ENCODE measurements around the gene PLSCR4.
A peak's percentile ranks its signal among the peaks of the same experiment; 100 is the strongest.
"Not testable (repeated sequence)": the region's sequence is repeated elsewhere in the genome, so short reads cannot be mapped to it uniquely, and the experiment has no call there.

PLSCR4 gene

DNA sequence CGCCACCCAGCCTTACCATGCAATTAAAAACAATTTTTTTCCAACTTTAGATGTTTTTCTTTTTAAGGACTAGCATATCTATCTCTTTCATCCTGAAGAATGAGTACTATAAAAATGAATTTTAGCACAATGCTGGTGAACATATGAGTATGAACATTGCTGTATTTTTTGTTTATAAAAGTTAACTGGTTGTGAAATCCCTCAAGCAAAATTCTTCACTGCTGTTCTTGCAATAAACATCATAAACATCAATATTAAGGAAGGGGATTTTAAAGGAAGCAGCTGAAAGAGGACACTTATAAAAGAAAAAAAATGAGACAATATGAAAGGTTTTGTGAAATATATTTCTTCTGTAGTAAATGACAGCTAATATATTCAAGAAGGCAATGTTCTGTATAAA, 3.0 kb downstream of the PLSCR4 start:
- DNase-seq (ENCODE audit: low spot score), result no peak

GRCh38 chr3:146246526-146246925, 4.4 kb downstream of the PLSCR4 start:
- DNase-seq (ENCODE audit: low spot score), result no peak

DNA sequence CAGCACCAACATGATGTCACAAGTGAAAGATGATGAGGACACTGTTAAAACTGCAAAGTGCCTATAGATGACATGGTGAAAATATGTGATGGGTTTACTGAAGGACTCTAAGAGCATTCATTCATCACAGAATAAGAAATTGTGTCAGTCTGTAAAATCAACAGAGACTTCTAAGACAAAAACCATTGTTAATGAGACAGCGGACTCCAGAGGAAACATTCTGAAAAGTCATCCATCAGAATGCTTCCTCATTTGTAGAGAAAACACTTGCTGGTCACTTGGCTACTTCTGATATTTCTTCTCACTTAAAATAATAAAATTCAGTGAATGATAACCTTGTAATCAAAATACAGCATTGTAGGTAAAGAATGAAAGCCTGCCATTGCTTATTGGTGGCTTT, 7.3 kb downstream of the PLSCR4 start:
- DNase-seq (ENCODE audit: low spot score), result no peak

DNA sequence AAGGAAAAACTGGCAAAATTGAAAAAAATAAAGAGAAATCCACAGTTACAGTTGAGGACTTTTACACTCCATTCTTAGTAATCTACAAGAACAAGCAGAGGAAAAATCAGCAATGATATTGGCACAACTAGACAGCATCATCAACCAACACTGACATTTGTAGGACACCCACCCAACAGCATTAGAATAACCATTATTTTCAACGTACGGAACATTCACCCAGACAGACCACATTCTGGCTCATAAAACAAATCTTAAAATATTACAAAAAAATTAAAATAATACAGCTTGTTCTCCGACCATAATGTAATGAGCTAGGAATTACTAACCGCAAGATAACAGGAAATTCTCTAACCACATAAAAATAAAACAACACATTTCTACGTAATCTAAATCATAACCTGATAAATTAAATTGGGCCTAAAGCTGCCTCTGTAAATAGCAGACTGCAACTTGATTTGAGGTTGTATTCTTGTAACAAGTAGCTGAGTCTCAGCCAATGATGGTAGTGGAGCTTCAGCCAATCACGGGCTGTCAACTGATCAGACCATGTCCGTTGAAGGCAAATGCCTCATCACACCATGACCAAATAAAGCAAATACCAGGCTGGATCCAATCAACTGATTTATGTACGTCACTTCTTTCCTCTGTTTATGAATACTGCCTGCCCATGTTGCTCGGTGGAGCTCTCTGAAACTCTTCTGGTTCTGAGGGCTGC, 9.2 kb downstream of the PLSCR4 start:
- peak; percentile 58 for DNase-seq (ENCODE audit: low spot score)

GRCh38 chr3:146233487-146233886, 17.4 kb downstream of the PLSCR4 start:
- no peak for DNase-seq (ENCODE audit: low spot score)

DNA sequence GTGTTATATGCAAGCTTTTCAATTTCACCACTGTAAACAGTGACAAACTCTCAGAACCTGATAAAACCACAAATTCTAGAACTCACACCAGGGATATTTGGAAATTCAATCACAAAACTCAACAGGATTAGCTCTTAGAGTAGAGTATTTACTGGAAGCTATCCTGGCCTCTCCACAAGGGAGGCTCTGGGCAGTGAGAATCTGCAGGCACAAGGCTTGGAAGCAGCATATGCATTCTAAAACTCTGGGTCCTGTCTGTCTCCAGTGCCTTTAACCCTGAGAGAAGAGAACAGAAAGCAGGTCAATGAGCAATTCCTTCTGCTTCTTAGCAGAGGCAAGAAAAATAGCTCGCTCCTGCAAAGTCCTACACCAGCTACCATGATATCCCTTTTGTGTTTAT, 23.4 kb downstream of the PLSCR4 start:
- no peak for DNase-seq (ENCODE audit: low spot score)

GRCh38 chr3:146226881-146227280, 24.0 kb downstream of the PLSCR4 start:
- no peak for DNase-seq (ENCODE audit: low spot score)

- not testable (repeated sequence) for DNase-seq (ENCODE audit: low spot score)
These were observed 25.4 kb downstream of the PLSCR4 start for GRCh38 chr3:146225458-146225857.

DNA sequence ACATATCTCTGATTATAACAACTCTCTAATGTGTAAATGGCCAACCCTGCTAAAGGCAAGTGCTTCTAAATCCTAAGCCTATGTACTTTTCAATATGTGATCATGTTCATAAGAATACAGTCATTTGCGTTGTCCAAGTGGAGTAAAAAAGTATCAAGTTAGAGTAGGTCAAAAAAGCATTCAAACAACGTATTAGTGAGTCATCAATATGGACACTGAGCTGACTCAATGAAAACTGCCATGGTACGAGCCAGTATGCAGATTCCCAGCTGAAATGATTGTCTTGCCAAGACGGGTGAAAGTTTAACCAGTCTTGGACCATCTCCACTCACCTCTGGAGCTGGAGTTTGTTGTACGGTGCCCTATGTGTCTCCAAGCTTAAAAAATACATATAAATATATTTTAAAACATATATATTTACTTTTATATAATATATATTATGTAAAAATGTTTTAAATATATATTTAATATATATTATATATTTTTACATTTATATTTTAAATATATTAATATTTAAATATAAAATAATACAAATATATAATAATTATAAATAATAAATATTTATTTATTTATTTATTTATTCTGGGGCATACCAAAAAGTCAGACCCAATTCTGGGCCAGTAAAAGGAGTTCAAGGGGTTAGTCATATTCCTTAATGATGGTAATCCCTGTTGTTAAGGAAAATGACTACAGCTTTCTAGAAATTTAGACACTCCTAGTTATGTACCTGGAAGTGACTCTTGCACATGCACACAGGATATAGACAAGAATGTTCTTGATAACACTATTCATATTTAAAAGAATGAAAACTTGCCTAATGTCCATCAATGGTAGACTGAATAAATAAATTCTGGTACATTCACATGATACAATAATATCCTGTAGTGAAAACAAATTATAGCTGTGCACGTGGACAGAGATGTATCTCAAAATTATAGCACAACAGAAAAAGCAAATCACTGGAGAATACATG, 27.2 kb downstream of the PLSCR4 start:
- DNase-seq (ENCODE audit: low spot score), result no peak

GRCh38 chr3:146222204-146223046, 28.5 kb downstream of the PLSCR4 start:
- DNase-seq (ENCODE audit: low spot score), result no peak

DNA sequence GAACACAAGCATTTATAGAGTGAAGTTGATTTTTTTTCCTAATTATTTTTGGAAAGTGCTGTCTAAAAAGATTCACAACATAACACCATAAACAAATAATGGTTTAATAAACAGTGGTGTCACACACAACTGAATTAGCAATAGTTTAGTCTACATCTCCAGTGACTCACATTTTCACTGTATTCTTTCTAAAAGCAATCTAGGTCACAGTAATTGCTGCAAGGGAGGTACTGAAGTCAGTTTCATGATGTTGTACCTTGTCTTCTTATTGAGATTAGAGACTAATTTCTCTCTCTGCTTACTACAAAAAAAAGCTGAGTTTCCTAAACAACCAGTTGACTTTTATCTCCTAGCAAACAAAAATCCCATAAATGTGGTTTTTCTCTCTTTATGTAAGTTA, 29.6 kb downstream of the PLSCR4 start:
- peak; percentile 13 for DNase-seq (ENCODE audit: low spot score)

DNA sequence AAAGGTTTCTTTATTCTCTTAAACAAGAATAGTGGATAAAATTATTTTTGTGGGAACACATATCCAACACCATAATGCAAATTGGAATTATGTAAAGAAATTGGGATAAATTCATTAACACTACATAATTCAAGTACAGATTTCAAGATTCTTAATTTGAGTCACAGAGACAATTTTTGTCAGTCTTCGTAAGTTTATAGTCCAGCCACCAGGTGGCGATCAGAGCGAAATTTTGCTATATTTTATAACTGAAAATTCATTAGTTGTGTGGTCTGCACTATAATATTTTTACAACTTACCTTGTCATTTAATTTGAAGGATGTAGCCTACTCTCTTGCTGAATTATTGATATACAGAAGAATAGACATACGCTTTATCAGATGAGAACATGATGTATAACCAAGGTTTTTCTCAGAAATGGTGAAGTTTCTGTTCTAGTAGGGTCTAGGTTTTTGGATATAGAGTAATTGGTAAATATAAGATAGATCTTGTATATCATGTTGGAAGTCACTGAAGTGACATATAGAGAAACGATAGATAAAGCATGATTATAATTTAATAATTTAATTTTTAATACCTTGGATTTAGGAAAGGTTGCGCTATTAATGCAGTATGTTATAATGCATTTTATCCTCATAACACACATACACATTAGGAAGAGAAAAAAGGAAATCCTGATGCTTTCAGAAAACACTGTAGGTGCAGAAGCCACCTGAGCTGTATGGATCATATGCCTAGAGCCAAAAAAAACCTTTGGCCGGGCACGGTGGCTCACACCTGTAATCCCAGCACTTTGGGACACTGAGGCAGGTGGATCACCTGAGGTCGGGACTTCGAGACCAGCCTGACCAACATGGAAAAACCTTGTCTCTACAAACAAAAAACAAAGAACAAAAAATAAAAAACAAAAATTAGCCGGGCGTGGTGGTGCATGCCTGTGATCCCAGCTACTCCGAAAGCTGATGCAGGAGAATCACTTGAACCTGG, 31.7 kb downstream of the PLSCR4 start:
- peak; percentile 19 for DNase-seq (ENCODE audit: low spot score)

- peak; percentile 11 for DNase-seq (ENCODE audit: low spot score)
These were observed 33.6 kb downstream of the PLSCR4 start for GRCh38 chr3:146217324-146217723.

- DNase-seq (ENCODE audit: low spot score), result no peak
These were observed 36.4 kb downstream of the PLSCR4 start for GRCh38 chr3:146214493-146214892.

- no peak for DNase-seq (ENCODE audit: low spot score)
These were observed 41.5 kb downstream of the PLSCR4 start for GRCh38 chr3:146209371-146209770.

- no peak for DNase-seq (ENCODE audit: low spot score)
These were observed 47.1 kb downstream of the PLSCR4 start for GRCh38 chr3:146203776-146204175.

- DNase-seq (ENCODE audit: low spot score), result no peak
These were observed 50.3 kb downstream of the PLSCR4 start for GRCh38 chr3:146200461-146201220.

DNA sequence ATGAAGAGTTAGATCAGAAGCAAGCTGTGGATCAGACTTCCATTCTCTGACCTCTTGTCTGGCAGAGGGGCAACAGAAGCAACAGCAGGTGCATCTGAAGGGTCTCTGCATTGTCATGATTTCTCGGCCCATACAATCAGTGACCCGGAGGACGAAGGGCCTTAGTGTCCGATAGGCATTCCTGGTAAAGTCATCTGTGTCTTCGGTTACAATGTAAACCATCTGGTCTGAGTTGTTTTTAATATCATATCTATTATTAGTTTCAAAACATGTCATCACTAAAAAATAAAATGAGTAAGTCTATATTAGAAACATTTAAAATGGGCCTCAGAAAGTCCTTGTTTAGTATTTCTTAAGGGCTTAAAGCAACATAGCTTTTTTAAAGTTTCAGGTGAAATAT, 51.1 kb downstream of the PLSCR4 start:
- no peak for DNase-seq (ENCODE audit: low spot score)

DNA sequence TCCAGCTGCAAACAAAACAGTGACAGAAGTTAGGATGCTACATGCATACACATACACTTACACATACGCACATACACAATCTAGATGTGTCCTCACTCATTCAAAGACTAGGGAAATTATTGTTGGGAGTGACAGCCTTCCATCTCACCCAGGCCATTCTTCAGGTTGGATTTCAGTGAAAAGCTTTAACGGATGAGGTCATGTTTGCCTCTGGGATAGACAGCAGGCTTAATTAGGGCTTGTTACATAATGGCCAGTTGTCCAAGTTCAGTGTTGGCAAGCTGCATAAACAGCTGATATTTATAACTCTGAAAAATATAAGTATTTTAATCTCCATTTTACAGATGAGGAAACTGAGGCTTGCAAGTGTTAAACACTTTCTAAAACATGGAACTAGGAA, 54.1 kb downstream of the PLSCR4 start:
- DNase-seq (ENCODE audit: low spot score), result no peak

GRCh38 chr3:146195605-146196004, 55.3 kb downstream of the PLSCR4 start:
- no peak for DNase-seq (ENCODE audit: low spot score)

Measured in AG08396 (cell line).